ENCODE results near the gene ADGRG3.
A peak's percentile ranks its signal among the peaks of the same experiment; 100 is the strongest.

ADGRG3 gene

GRCh38 chr16:57646388-57647039 is 21.6 kb upstream of the ADGRG3 start:
- DNase-seq: peak; percentile 45

- no peak for DNase-seq
These were observed 20.8 kb upstream of the ADGRG3 start for GRCh38 chr16:57647136-57647875.

GRCh38 chr16:57648125-57648524 is 20.0 kb upstream of the ADGRG3 start:
- DNase-seq: no peak

- DNase-seq: peak; percentile 81
These were observed 19.3 kb upstream of the ADGRG3 start for GRCh38 chr16:57648581-57649442.

- DNase-seq: no peak
These were observed 18.7 kb upstream of the ADGRG3 start for GRCh38 chr16:57649443-57649751.

GRCh38 chr16:57649846-57650245 is 18.3 kb upstream of the ADGRG3 start:
- no peak for DNase-seq

GRCh38 chr16:57651344-57652333 is 16.5 kb upstream of the ADGRG3 start:
- DNase-seq: no peak

GRCh38 chr16:57652695-57653471 is 15.2 kb upstream of the ADGRG3 start:
- no peak for DNase-seq

- no peak for DNase-seq
These were observed 14.2 kb upstream of the ADGRG3 start for GRCh38 chr16:57653936-57654335.

GRCh38 chr16:57656342-57656955 is 11.7 kb upstream of the ADGRG3 start:
- DNase-seq: no peak

GRCh38 chr16:57657228-57657627 is 10.9 kb upstream of the ADGRG3 start:
- no peak for DNase-seq

- DNase-seq: no peak
These were observed 9.8 kb upstream of the ADGRG3 start for GRCh38 chr16:57658130-57658877.

- DNase-seq: no peak
These were observed 9.0 kb upstream of the ADGRG3 start for GRCh38 chr16:57658878-57659674.

GRCh38 chr16:57660715-57661463 is 7.2 kb upstream of the ADGRG3 start:
- DNase-seq: no peak

- no peak for DNase-seq
These were observed 6.6 kb upstream of the ADGRG3 start for GRCh38 chr16:57661510-57661909.

GRCh38 chr16:57661936-57662906 is 5.9 kb upstream of the ADGRG3 start:
- DNase-seq: no peak

- DNase-seq: no peak
These were observed 4.7 kb upstream of the ADGRG3 start for GRCh38 chr16:57663436-57663835.
